GM18909 (cell line): ENCODE results near the gene ARHGEF19.

ENCODE experiments used
- ATAC-seq: cut with Tn5 transposase; IDR thresholded peaks from one replicate; pipeline ENCODE4 v1.9.1; 2021; ENCODE audit warnings: mild to moderate bottlenecking; ENCODE audit not compliant: unreplicated experiment, poor library complexity

ARHGEF19 gene

GRCh38 chr1:16186655-16187235 lies 25.7 kb downstream of the ARHGEF19 start:
- ATAC-seq, result no peak

GRCh38 chr1:16184557-16185303 lies 27.7 kb downstream of the ARHGEF19 start:
- no peak for ATAC-seq

GRCh38 chr1:16183765-16184556 lies 28.5 kb downstream of the ARHGEF19 start:
- ATAC-seq, result no peak

GRCh38 chr1:16183179-16183578 lies 29.3 kb downstream of the ARHGEF19 start:
- ATAC-seq, result no peak

GRCh38 chr1:16181887-16182719 lies 30.3 kb downstream of the ARHGEF19 start:
- no peak for ATAC-seq

GRCh38 chr1:16180291-16180824 lies 32.1 kb downstream of the ARHGEF19 start:
- no peak for ATAC-seq

GRCh38 chr1:16178596-16179497 lies 33.6 kb downstream of the ARHGEF19 start:
- ATAC-seq, result no peak

- no peak for ATAC-seq
These were observed 35.1 kb downstream of the ARHGEF19 start for GRCh38 chr1:16177306-16177705.

- ATAC-seq, result no peak
These were observed 35.8 kb downstream of the ARHGEF19 start for GRCh38 chr1:16176653-16177052.

GRCh38 chr1:16175610-16176553 lies 36.6 kb downstream of the ARHGEF19 start:
- ATAC-seq, result no peak

GRCh38 chr1:16174886-16175598 lies 37.4 kb downstream of the ARHGEF19 start:
- no peak for ATAC-seq

GRCh38 chr1:16174261-16174868 lies 38.1 kb downstream of the ARHGEF19 start:
- no peak for ATAC-seq

GRCh38 chr1:16173447-16174260 lies 38.8 kb downstream of the ARHGEF19 start:
- ATAC-seq, result no peak

- no peak for ATAC-seq
These were observed 39.4 kb downstream of the ARHGEF19 start for GRCh38 chr1:16172964-16173446.

GRCh38 chr1:16172218-16172830 lies 40.1 kb downstream of the ARHGEF19 start:
- ATAC-seq, result no peak
